ENCODE results near the gene PAQR5.

- TF ChIP-seq CTCF (IDR thresholded peaks at IDR 0.05) (no peak), POLR2A (IDR thresholded peaks at IDR 0.05) (no peak)
These were observed 5.8 kb upstream of the PAQR5 start for GRCh38 chr15:69292826-69293420.

Data from body of pancreas (tissue), 4 donors.